Neural cell (in vitro differentiated cells): Measurements from ENCODE around the gene LRRC4B. TPM values are rescaled to one million over a fixed set of nuclear protein-coding genes. Genes with fewer than 3 reads are reported as not detected.
A peak's percentile ranks its signal among the peaks of the same experiment; 100 is the strongest.
"Not testable (repeated sequence)": the region's sequence is repeated elsewhere in the genome, so short reads cannot be mapped to it uniquely, and the experiment has no call there.

Experiments used
- H2AFZ ChIP-seq: fragments of 200-600, 300-800 bp; sonication (generic), shearing (Covaris generic); 2 replicates; pipeline ENCODE4 v1.6.0; 2014; ENCODE audit warnings: low read depth, mild to moderate bottlenecking, antibody characterized with exemption, low read length, moderate library complexity
- H3F3A ChIP-seq: fragments of 200-600 bp; shearing (Covaris generic); 2 replicates; pipeline ENCODE4 v1.6.1; 2016; ENCODE audit warnings: mild to moderate bottlenecking, moderate library complexity, mixed read lengths, antibody characterized with exemption, low read length; ENCODE audit not compliant: insufficient read depth, poor library complexity, severe bottlenecking
- H3K27ac ChIP-seq: fragments of 200-600, 300-800 bp; sonication (generic), shearing (Covaris generic); 2 replicates; pipeline ENCODE4 v1.5.1; 2014; ENCODE audit warnings: mild to moderate bottlenecking, low read length, moderate library complexity
- H3K27me3 ChIP-seq: fragments of 300-800, 200-600 bp; sonication (generic), shearing (Covaris generic); 2 replicates; pipeline ENCODE4 v1.6.0; 2014; ENCODE audit warnings: mild to moderate bottlenecking, low read depth, low read length, moderate library complexity; ENCODE audit not compliant: insufficient read depth
- H3K36me3 ChIP-seq: fragments of 300-800, 200-600 bp; sonication (generic), shearing (Covaris generic); 2 replicates; pipeline ENCODE4 v1.5.1; 2014; ENCODE audit warnings: mild to moderate bottlenecking, antibody characterized with exemption, low read length, moderate library complexity; ENCODE audit not compliant: insufficient read depth
- H3K4me2 ChIP-seq: fragments of 300-800, 200-600 bp; sonication (generic), shearing (Covaris generic); 2 replicates; pipeline ENCODE4 v1.6.0; 2014; ENCODE audit warnings: mild to moderate bottlenecking, low read length
- H3K4me3 ChIP-seq: fragments of 300-800, 200-600 bp; sonication (generic), shearing (Covaris generic); 2 replicates; pipeline ENCODE4 v1.5.1; 2014; ENCODE audit warnings: mild to moderate bottlenecking, low read length, moderate library complexity
- H3K79me2 ChIP-seq: fragments of 200-600 bp; shearing (Covaris generic); replicated peaks from 2 replicates; pipeline ENCODE4 v1.6.0; 2014; ENCODE audit warnings: mild to moderate bottlenecking, low read length, moderate library complexity; ENCODE audit not compliant: insufficient read depth
- H3K9ac ChIP-seq: fragments of 300-800, 200-600 bp; sonication (generic), shearing (Covaris generic); 2 replicates; pipeline ENCODE4 v1.6.1; 2016; ENCODE audit warnings: mild to moderate bottlenecking, low read length, mixed read lengths
- H3K9me2 ChIP-seq: fragments of 200-600 bp; shearing (Covaris generic); 2 replicates; pipeline ENCODE4 v1.6.1; 2016; ENCODE audit warnings: mild to moderate bottlenecking, low read length, mixed read lengths; ENCODE audit not compliant: insufficient read depth
- H3K9me3 ChIP-seq: fragments of 200-600, 300-800 bp; sonication (generic), shearing (Covaris generic); 2 replicates; pipeline ENCODE4 v1.6.1; 2016; ENCODE audit warnings: mild to moderate bottlenecking, mixed run types, low read length, moderate library complexity, mixed read lengths
- H4K20me1 ChIP-seq: fragments of 200-600 bp; shearing (Covaris generic); 2 replicates; pipeline ENCODE4 v1.6.1; 2016; ENCODE audit warnings: mild to moderate bottlenecking, mixed run types; ENCODE audit not compliant: insufficient read depth
- EP300 ChIP-seq: fragments of 450-650 bp; conservative IDR thresholded peaks from 2 replicates; pipeline ENCODE4 v1.6.1; 2014; ENCODE audit warnings: antibody characterized with exemption, mild to moderate bottlenecking, moderate library complexity; ENCODE audit not compliant: poor library complexity, severe bottlenecking
- EZH2 ChIP-seq: fragments of 200-600, 300-800 bp; shearing (Covaris generic), sonication (generic); IDR thresholded peaks from 2 replicates; pipeline ENCODE4 v1.6.1; 2014; ENCODE audit warnings: antibody characterized with exemption, low read length, borderline replicate concordance, mild to moderate bottlenecking; ENCODE audit not compliant: insufficient read depth, poor library complexity, severe bottlenecking
- MXI1 ChIP-seq: fragments of 450-650 bp; conservative IDR thresholded peaks from 2 replicates; pipeline ENCODE4 v1.6.1; 2014; ENCODE audit warnings: antibody characterized with exemption, mild to moderate bottlenecking; ENCODE audit not compliant: poor library complexity, severe bottlenecking
- POLR2AphosphoS5 ChIP-seq: IDR thresholded peaks from 2 replicates; pipeline ENCODE4 v1.6.1; 2012
- RAD21 ChIP-seq: fragments of 450-650 bp; conservative IDR thresholded peaks from 2 replicates; pipeline ENCODE4 v1.6.1; 2014; ENCODE audit warnings: antibody characterized with exemption, mild to moderate bottlenecking, moderate library complexity
- SMC3 ChIP-seq: fragments of 450-650 bp; conservative IDR thresholded peaks from 2 replicates; pipeline ENCODE4 v1.6.1; 2014; ENCODE audit warnings: antibody characterized with exemption, mild to moderate bottlenecking, moderate library complexity; ENCODE audit not compliant: poor library complexity
- TAF1 ChIP-seq: IDR thresholded peaks from 2 replicates; pipeline ENCODE4 v1.6.1; 2012; ENCODE audit warnings: low read depth
- polyA minus RNA-seq: library from RNA; depleted of rRNA, polyadenylated mRNA; stranded (reverse); fragments of >200 nt; gene quantifications from 2 replicates; pipeline ENCODE4 v1.2.3, GENCODE V29; 2014
- polyA plus RNA-seq: library from polyadenylated mRNA; depleted of rRNA; stranded (reverse); fragments of >200 nt; gene quantifications from 2 replicates; pipeline ENCODE4 v1.2.3, GENCODE V29; 2014
- TF ChIP-seq, protein P1 (sequence below): IDR thresholded peaks from 2 replicates; pipeline ENCODE4 v1.6.1; 2012; ENCODE audit warnings: borderline replicate concordance
- TF ChIP-seq, protein P2 (sequence below): fragments of 450-650 bp; IDR thresholded peaks from 2 replicates; pipeline ENCODE4 v1.5.1; 2014; ENCODE audit warnings: antibody characterized with exemption, mild to moderate bottlenecking, moderate library complexity; ENCODE audit not compliant: poor library complexity, severe bottlenecking

The LRRC4B gene, protein sequence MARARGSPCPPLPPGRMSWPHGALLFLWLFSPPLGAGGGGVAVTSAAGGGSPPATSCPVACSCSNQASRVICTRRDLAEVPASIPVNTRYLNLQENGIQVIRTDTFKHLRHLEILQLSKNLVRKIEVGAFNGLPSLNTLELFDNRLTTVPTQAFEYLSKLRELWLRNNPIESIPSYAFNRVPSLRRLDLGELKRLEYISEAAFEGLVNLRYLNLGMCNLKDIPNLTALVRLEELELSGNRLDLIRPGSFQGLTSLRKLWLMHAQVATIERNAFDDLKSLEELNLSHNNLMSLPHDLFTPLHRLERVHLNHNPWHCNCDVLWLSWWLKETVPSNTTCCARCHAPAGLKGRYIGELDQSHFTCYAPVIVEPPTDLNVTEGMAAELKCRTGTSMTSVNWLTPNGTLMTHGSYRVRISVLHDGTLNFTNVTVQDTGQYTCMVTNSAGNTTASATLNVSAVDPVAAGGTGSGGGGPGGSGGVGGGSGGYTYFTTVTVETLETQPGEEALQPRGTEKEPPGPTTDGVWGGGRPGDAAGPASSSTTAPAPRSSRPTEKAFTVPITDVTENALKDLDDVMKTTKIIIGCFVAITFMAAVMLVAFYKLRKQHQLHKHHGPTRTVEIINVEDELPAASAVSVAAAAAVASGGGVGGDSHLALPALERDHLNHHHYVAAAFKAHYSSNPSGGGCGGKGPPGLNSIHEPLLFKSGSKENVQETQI
- 83.1 and 98.9 TPM in 2 replicates for polyA plus RNA-seq
- polyA minus RNA-seq: 151 and 186 TPM in 2 replicates

DNA sequence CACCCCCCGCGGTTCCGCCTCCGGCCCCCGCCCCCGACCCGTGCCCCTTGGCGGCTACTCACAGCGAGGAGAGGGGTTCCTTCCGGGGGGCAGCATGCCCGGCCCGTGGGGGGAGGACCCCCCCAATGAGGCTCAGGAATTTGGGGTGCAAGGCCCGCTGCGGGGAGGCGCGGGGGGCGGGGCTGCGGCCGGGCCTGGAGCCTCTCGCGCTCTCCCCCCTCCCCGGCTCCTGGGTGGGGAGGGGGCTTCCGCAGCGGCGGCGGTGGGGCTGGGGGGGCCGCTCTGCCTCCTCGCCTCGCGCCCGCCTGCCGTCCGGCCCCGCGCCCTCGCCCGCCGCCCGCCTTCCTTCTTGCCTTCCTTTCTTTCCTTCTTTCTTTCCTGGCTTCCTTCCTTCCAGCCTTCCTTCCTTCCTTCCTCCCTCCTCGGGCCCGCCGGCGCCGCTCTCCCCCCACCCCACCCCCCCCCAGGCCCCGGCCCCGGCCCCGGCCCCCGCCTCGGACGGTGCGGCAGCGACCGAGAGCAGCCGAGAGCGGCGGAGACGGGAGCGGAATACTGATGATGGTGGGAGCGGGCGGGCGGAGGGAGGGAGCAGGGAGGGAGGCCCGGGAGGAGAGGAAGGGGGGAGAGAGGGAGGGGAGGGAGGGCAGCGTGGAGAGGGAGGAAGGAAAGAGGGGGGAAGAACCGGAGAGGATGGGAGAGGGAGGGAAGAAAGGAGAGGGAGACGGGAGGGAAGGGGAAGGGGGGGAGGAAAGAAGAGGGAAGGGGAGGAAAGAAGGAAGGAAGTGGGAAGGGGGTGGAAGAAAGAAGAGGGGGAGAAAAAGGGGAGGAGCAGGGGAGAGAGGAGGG lies at the start of gene LRRC4B:
Gene LRRC4B, minus strand, starts transcription at position 554 of the 846 bp plus-strand sequence. CDS start 19,597 bp downstream, outside the sequence.
- H3K4me2 ChIP-seq: peak within 1 kb of the TSS; percentile 95
- peak within 1 kb of the TSS; percentile 81 for H3K27ac ChIP-seq

DNA sequence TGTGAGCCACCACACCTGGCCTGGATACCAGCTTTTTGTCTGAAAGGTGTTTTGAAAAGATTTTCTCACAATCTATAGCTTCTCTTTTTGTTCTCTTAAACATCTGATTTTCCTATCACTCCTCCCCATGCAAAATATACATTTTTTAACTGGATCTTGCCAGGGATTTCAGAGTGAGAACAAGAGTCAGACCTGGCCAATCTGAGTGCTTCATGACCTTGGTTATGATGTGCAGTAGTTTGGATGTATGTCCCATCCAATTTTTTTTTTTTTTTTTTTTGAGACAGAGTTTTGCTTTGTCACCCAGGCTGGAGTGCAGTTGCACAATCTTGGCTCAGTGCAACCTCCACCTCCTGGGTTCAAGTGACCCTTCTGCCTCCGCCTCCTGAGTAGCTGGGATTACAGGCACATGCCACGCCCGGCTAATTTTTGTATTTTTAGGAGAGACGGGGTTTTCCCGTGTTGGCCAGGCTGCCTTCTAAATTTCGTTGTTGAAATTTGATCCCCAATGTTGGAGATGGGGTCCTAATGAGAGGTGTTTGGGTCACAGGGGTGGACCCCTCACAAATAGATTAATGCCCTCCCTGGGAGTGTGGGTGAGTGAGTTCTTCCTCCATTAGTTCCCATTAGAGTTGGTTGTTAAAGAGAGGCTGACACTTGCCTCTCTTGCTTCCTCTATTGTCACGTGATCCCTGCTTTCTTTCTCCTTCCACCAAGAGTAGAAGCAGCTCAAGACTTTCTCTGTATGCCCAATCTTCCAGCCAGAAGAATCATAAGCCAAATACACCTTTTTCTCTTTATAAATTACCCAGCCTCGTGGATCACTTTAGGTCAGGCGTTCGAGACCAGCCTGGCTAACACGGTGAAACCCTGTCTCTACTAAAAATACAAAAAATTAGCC lies 44.5 kb upstream of the LRRC4B start:
- H3K79me2 ChIP-seq, H3K4me2 ChIP-seq, H3K9me2 ChIP-seq, H3K9me3 ChIP-seq, H3K27me3 ChIP-seq, H3K36me3 ChIP-seq, H2AFZ ChIP-seq, H3F3A ChIP-seq, H4K20me1 ChIP-seq, H3K27ac ChIP-seq, H3K4me3 ChIP-seq, H3K9ac ChIP-seq: not testable (repeated sequence)

More for the DNA sequence above, at the start of gene LRRC4B:
- TF ChIP-seq POLR2AphosphoS5 (peak; percentile 82), RAD21 (no peak)
- no peaks in the 10 kb centered on the region for H3K36me3 ChIP-seq
- no peaks in the 10 kb centered on the region for H3K9me3 ChIP-seq
- H3K9me2 ChIP-seq: no peaks in the 10 kb centered on the region
- H3K79me2 ChIP-seq: peaks cover 44% of the 10 kb centered on the region
- H2AFZ ChIP-seq: no peak within 1 kb of the TSS
- H3K9ac ChIP-seq: peak within 1 kb of the TSS; percentile 84
- H3F3A ChIP-seq: peaks cover 5% of the 10 kb centered on the region
- H4K20me1 ChIP-seq: peaks cover 28% of the 10 kb centered on the region
- no peaks in the 10 kb centered on the region for H3K27me3 ChIP-seq
- H3K4me3 ChIP-seq: peak within 1 kb of the TSS; percentile 87

DNA sequence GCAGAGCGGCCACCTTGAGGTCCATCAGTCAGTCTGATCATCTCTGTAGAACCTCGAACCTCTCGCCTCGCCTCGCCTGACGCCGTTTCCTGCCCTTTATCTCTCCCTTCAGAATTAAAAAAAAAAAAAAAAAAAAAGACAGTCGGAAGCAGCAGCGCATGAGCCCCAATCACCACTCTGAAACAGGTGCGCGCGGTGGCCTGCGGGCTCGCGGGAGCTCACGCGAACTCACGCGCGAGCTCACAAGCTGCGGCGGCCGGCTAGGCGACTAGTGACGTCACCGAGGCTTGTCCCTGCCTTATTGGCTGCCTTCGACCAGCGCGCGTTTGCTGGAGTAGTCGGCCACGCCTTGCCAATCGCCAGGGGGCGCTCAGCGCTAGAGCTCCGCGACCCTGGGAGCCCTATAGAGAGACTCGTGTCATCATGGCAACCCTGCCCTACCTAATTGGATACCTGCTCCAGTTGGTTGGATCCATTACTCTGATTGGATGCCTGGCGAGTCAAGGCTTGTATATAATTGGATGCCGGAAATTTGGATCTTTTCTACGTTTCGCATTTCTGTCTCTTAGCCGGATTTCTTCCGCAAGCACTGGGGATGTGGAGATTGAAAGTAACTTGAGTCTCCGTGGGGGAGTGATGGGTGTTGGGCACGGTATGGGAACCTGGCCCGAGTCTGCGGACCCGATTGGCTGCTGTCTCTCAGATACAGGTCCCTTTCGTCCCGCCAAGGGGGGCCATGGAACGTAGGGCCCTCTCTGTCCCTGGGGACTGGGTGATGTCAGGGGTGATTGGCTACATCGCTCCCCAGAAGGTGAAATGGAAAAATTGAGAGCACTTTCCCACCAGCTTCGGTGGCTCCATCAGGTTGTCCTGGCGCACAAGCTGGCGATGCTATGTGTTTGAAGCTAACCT lies 39.9 kb upstream of the LRRC4B start:
- TF ChIP-seq, protein P1, sequence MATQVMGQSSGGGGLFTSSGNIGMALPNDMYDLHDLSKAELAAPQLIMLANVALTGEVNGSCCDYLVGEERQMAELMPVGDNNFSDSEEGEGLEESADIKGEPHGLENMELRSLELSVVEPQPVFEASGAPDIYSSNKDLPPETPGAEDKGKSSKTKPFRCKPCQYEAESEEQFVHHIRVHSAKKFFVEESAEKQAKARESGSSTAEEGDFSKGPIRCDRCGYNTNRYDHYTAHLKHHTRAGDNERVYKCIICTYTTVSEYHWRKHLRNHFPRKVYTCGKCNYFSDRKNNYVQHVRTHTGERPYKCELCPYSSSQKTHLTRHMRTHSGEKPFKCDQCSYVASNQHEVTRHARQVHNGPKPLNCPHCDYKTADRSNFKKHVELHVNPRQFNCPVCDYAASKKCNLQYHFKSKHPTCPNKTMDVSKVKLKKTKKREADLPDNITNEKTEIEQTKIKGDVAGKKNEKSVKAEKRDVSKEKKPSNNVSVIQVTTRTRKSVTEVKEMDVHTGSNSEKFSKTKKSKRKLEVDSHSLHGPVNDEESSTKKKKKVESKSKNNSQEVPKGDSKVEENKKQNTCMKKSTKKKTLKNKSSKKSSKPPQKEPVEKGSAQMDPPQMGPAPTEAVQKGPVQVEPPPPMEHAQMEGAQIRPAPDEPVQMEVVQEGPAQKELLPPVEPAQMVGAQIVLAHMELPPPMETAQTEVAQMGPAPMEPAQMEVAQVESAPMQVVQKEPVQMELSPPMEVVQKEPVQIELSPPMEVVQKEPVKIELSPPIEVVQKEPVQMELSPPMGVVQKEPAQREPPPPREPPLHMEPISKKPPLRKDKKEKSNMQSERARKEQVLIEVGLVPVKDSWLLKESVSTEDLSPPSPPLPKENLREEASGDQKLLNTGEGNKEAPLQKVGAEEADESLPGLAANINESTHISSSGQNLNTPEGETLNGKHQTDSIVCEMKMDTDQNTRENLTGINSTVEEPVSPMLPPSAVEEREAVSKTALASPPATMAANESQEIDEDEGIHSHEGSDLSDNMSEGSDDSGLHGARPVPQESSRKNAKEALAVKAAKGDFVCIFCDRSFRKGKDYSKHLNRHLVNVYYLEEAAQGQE: no peak
- TF ChIP-seq EZH2 (no peak), SMC3 (peak; percentile 78), POLR2AphosphoS5 (no peak), EP300 (peak; percentile 25), RAD21 (peak; percentile 75), TAF1 (no peak), MXI1 (no peak)
- TF ChIP-seq, protein P2, sequence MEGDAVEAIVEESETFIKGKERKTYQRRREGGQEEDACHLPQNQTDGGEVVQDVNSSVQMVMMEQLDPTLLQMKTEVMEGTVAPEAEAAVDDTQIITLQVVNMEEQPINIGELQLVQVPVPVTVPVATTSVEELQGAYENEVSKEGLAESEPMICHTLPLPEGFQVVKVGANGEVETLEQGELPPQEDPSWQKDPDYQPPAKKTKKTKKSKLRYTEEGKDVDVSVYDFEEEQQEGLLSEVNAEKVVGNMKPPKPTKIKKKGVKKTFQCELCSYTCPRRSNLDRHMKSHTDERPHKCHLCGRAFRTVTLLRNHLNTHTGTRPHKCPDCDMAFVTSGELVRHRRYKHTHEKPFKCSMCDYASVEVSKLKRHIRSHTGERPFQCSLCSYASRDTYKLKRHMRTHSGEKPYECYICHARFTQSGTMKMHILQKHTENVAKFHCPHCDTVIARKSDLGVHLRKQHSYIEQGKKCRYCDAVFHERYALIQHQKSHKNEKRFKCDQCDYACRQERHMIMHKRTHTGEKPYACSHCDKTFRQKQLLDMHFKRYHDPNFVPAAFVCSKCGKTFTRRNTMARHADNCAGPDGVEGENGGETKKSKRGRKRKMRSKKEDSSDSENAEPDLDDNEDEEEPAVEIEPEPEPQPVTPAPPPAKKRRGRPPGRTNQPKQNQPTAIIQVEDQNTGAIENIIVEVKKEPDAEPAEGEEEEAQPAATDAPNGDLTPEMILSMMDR: peak; percentile 90
- peak overlapping the region; percentile 48 for H2AFZ ChIP-seq

More for the DNA sequence above, 39.9 kb upstream of the LRRC4B start:
- H3K27me3 ChIP-seq: peaks cover 10% of the 10 kb centered on the region
- peak overlapping the region; percentile 59 for H3K4me3 ChIP-seq
- H3K9ac ChIP-seq: peak overlapping the region; percentile 49
- H4K20me1 ChIP-seq: no peaks in the 10 kb centered on the region
- peak overlapping the region; percentile 50 for H3K27ac ChIP-seq
- no peaks in the 10 kb centered on the region for H3K9me2 ChIP-seq
- no peaks in the 10 kb centered on the region for H3K36me3 ChIP-seq
- peak overlapping the region; percentile 10 for H3K4me2 ChIP-seq
- peaks cover 9% of the 10 kb centered on the region for H3K9me3 ChIP-seq
- no peaks in the 10 kb centered on the region for H3F3A ChIP-seq
- H3K79me2 ChIP-seq: no peaks in the 10 kb centered on the region
